ENCODE measurements around the gene CHMP4A. TPM values are rescaled to one million over a fixed set of nuclear protein-coding genes. Genes with fewer than 3 reads are reported as not detected.
A peak's percentile ranks its signal among the peaks of the same experiment; 100 is the strongest.

Gene CHMP4A, protein sequence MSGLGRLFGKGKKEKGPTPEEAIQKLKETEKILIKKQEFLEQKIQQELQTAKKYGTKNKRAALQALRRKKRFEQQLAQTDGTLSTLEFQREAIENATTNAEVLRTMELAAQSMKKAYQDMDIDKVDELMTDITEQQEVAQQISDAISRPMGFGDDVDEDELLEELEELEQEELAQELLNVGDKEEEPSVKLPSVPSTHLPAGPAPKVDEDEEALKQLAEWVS
- total RNA-seq: 10 to 100 TPM; 86.4 to 87.6 TPM
- 159 TPM for polyA plus RNA-seq

- ChIA-PET POLR2A (interaction anchor here (0.7 to 3.9 kb wide), 18 partner anchors 14 to 1332 kb away, joined by 3 to 43 read pairs (median 4); partner anchors contain the start of genes CBLN3, DCAF11, EMC9 and IPO4), CTCF (interaction anchor here (0.7 to 4.2 kb wide), 14 partner anchors 10 to 229 kb away, joined by 3 to 54 read pairs (median 6); partner anchors contain the start of genes CIDEB, EMC9, IPO4 and IRF9)
- H3K4me3 ChIP-seq (ENCODE audit: low read length): peak within 1 kb of the TSS; percentile 87
- no peaks in the 10 kb centered on the region for H3K9me3 Mint-ChIP-seq
- H3K27ac Mint-ChIP-seq: peak within 1 kb of the TSS; percentile 95 to 100 (median 99)
- DNase-seq: peak; percentile 96 to 98 (median 96)
- H3K36me3 ChIP-seq (ENCODE audit: insufficient read depth, low read length): peaks cover 31% of the 10 kb centered on the region
- peak within 1 kb of the TSS; percentile 100 for H3K27ac ChIP-seq (ENCODE audit: low read depth, low read length)
- peaks cover 10 to 59% (median 17%) of the 10 kb centered on the region in 3 donors for H3K36me3 Mint-ChIP-seq
- peaks cover 39% of the 10 kb centered on the region for H3K4me1 ChIP-seq (ENCODE audit: insufficient read depth, low read length)
- H3K27me3 ChIP-seq (ENCODE audit: insufficient read depth, low read length, poor library complexity, severe bottlenecking): no peaks in the 10 kb centered on the region
- no peaks in the 10 kb centered on the region for H3K27me3 Mint-ChIP-seq
- H3K9me3 ChIP-seq (ENCODE audit: low read length): no peaks in the 10 kb centered on the region
- H3K4me1 Mint-ChIP-seq: peaks cover 48 to 69% (median 59%) of the 10 kb centered on the region in 3 donors
- peak within 1 kb of the TSS; percentile 87 to 97 (median 93) for H3K4me3 Mint-ChIP-seq
Observed at GRCh38 chr14:24212924-24213865, at the start of gene CHMP4A. Gene CHMP4A (minus strand): TSS chr14:24213488. CDS start chr14:24213439, 49 bp downstream.

DNA sequence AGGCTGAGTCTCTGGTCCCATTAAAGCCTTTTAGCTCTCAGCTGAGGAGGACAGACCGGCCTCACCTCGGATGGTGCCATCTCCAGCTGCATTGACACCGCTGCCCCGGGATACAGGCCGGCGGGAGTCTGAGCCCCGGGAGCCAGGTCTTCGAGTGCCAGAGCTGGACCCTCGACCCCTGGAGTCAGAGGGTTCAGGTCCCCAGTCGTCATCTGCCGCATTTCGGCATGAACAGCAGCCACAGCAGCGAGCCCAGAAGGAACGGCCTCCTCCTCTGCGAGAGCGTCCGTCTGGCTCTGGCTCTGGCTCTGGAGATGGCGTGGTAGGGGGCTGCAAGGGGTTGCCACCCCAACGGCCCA lies 48.7 kb upstream of the CHMP4A start:
- Histone ChIP-seq H3K27ac (ENCODE audit: low read depth, low read length) (no peak overlapping the region), H3K4me3 (ENCODE audit: low read length) (no peak overlapping the region), H3K27me3 (ENCODE audit: insufficient read depth, low read length, poor library complexity, severe bottlenecking) (no peaks in the 10 kb centered on the region), H3K36me3 (ENCODE audit: insufficient read depth, low read length) (peaks cover 8% of the 10 kb centered on the region), H3K9me3 (ENCODE audit: low read length) (no peaks in the 10 kb centered on the region), H3K4me1 (ENCODE audit: insufficient read depth, low read length) (no peaks in the 10 kb centered on the region)
- ChIA-PET POLR2A (no interaction called here), CTCF (interaction anchor here (0.8 to 1.8 kb wide), 4 partner anchors 9 to 72 kb away, joined by 3 to 6 read pairs (median 3); partner anchors contain the start of genes RABGGTA and TINF2)
- H3K9me3 Mint-ChIP-seq: no peaks in the 10 kb centered on the region
- H3K27ac Mint-ChIP-seq: no peak overlapping the region
- H3K27me3 Mint-ChIP-seq: no peaks in the 10 kb centered on the region
- H3K4me3 Mint-ChIP-seq: no peak overlapping the region
- H3K4me1 Mint-ChIP-seq: peaks cover 0 to under 1% (median 0%) of the 10 kb centered on the region in 3 donors
- DNase-seq: no peak
- peaks cover 2 to 50% (median 9%) of the 10 kb centered on the region in 3 donors for H3K36me3 Mint-ChIP-seq

GRCh38 chr14:24261256-24261968 lies 48.1 kb upstream of the CHMP4A start:
- no peak overlapping the region for H3K4me3 ChIP-seq (ENCODE audit: low read length)
- H3K27ac ChIP-seq (ENCODE audit: low read depth, low read length): no peak overlapping the region
- no peaks in the 10 kb centered on the region for H3K9me3 Mint-ChIP-seq
- H3K27me3 Mint-ChIP-seq: no peaks in the 10 kb centered on the region
- DNase-seq: no peak
- peaks cover 6% of the 10 kb centered on the region for H3K36me3 ChIP-seq (ENCODE audit: insufficient read depth, low read length)
- H3K4me3 Mint-ChIP-seq: no peak overlapping the region
- no peaks in the 10 kb centered on the region for H3K27me3 ChIP-seq (ENCODE audit: insufficient read depth, low read length, poor library complexity, severe bottlenecking)
- POLR2A ChIA-PET: no interaction called here
- H3K9me3 ChIP-seq (ENCODE audit: low read length): no peaks in the 10 kb centered on the region
- H3K4me1 ChIP-seq (ENCODE audit: insufficient read depth, low read length): no peaks in the 10 kb centered on the region
- no peaks in the 10 kb centered on the region for H3K4me1 Mint-ChIP-seq
- peak overlapping the region in 2 of 8 donors; percentile 26 to 42 for H3K27ac Mint-ChIP-seq
- peaks cover 0 to 50% (median 4%) of the 10 kb centered on the region in 3 donors for H3K36me3 Mint-ChIP-seq
- CTCF ChIA-PET: interaction anchor here (0.8 to 1.8 kb wide), 4 partner anchors 9 to 72 kb away, joined by 3 to 6 read pairs (median 3); partner anchors contain the start of genes RABGGTA and TINF2

- no peaks in the 10 kb centered on the region for H3K9me3 ChIP-seq (ENCODE audit: low read length)
- ChIA-PET CTCF (no interaction called here), POLR2A (no interaction called here)
- peak overlapping the region in 2 of 8 donors; percentile 13 to 42 for H3K27ac Mint-ChIP-seq
- no peak for DNase-seq
- no peaks in the 10 kb centered on the region for H3K27me3 Mint-ChIP-seq
- no peaks in the 10 kb centered on the region for H3K9me3 Mint-ChIP-seq
- peaks cover 6% of the 10 kb centered on the region for H3K36me3 ChIP-seq (ENCODE audit: insufficient read depth, low read length)
- no peaks in the 10 kb centered on the region for H3K27me3 ChIP-seq (ENCODE audit: insufficient read depth, low read length, poor library complexity, severe bottlenecking)
- no peak overlapping the region for H3K27ac ChIP-seq (ENCODE audit: low read depth, low read length)
- H3K4me1 ChIP-seq (ENCODE audit: insufficient read depth, low read length): no peaks in the 10 kb centered on the region
- H3K36me3 Mint-ChIP-seq: peaks cover 0 to 45% (median 4%) of the 10 kb centered on the region in 3 donors
- no peak overlapping the region for H3K4me3 Mint-ChIP-seq
- no peaks in the 10 kb centered on the region for H3K4me1 Mint-ChIP-seq
- no peak overlapping the region for H3K4me3 ChIP-seq (ENCODE audit: low read length)
Observed at GRCh38 chr14:24260780-24261157, 47.5 kb upstream of the CHMP4A start.

GRCh38 chr14:24260026-24260779 lies 46.9 kb upstream of the CHMP4A start:
- H3K9me3 ChIP-seq (ENCODE audit: low read length): no peaks in the 10 kb centered on the region
- Mint-ChIP-seq H3K4me1 (no peaks in the 10 kb centered on the region), H3K27me3 (no peaks in the 10 kb centered on the region), H3K4me3 (no peak overlapping the region), H3K27ac (peak overlapping the region in 2 of 8 donors; percentile 57 to 63), H3K9me3 (no peaks in the 10 kb centered on the region), H3K36me3 (peaks cover 0 to 45% (median 4%) of the 10 kb centered on the region in 3 donors)
- peaks cover 3% of the 10 kb centered on the region for H3K36me3 ChIP-seq (ENCODE audit: insufficient read depth, low read length)
- POLR2A ChIA-PET: no interaction called here
- H3K27me3 ChIP-seq (ENCODE audit: insufficient read depth, low read length, poor library complexity, severe bottlenecking): no peaks in the 10 kb centered on the region
- no peaks in the 10 kb centered on the region for H3K4me1 ChIP-seq (ENCODE audit: insufficient read depth, low read length)
- CTCF ChIA-PET: no interaction called here
- no peak overlapping the region for H3K4me3 ChIP-seq (ENCODE audit: low read length)
- DNase-seq: no peak
- no peak overlapping the region for H3K27ac ChIP-seq (ENCODE audit: low read depth, low read length)

DNA sequence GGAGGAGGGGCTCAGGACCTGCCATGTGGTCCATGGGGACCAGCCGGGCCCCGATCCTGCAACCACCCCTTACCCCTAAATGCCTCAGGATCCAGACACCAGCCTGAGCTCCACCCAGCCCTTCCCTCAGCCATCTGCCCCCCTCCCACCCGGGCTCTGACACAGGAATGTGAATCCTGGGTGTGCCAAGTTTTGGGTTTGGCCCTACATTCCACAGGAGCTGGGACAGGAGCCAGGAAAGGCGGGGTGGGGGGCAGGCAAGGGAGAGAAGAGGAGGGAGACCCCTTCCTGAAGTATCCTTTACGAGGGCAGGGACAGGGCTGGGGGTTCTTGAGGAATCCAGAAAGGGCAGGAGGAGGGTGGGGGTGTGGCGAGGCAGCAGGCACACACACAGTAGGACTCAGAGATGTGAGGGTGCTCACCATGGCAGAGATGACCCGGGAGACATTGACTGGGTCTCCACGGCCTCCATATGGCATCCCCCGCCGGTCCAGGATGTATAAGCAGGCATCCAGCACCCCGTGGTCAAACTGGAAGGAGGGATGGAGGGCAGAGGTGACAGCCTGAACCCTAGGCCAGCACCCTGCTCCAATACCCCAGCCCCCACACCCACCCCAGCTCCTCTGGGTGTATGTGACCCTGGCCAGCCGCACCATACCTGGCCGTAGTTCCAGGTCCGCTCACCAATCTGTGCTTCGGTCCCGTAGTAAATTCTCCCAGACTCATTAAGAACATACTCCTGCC lies 46.2 kb upstream of the CHMP4A start:
- ChIA-PET CTCF (no interaction called here), POLR2A (no interaction called here)
- H3K36me3 Mint-ChIP-seq: peaks cover 0 to 43% (median 4%) of the 10 kb centered on the region in 3 donors
- H3K4me3 Mint-ChIP-seq: no peak overlapping the region
- H3K27ac Mint-ChIP-seq: peak overlapping the region in 2 of 8 donors; percentile 57 to 63
- Histone ChIP-seq H3K27me3 (ENCODE audit: insufficient read depth, low read length, poor library complexity, severe bottlenecking) (no peaks in the 10 kb centered on the region), H3K27ac (ENCODE audit: low read depth, low read length) (no peak overlapping the region), H3K36me3 (ENCODE audit: insufficient read depth, low read length) (peaks cover 7% of the 10 kb centered on the region), H3K4me3 (ENCODE audit: low read length) (no peak overlapping the region), H3K9me3 (ENCODE audit: low read length) (no peaks in the 10 kb centered on the region), H3K4me1 (ENCODE audit: insufficient read depth, low read length) (no peaks in the 10 kb centered on the region)
- H3K4me1 Mint-ChIP-seq: no peaks in the 10 kb centered on the region
- no peak for DNase-seq
- no peaks in the 10 kb centered on the region for H3K9me3 Mint-ChIP-seq
- H3K27me3 Mint-ChIP-seq: no peaks in the 10 kb centered on the region

Data from CD8-positive, alpha-beta memory T cell (primary cell).